Measurements from ENCODE around the gene NGEF. TPM values are rescaled to one million over a fixed set of nuclear protein-coding genes. Genes with fewer than 3 reads are reported as not detected.

The NGEF gene
- total RNA-seq, 1 experiment from 2014 or later: 71.3 TPM

- CTCF ChIA-PET: no interaction called here
Observed at GRCh38 chr2:232883116-232883721, 129.8 kb downstream of the NGEF start.

GRCh38 chr2:232882505-232883115 is 130.4 kb downstream of the NGEF start:
- Histone ChIP-seq H3K4me1 (ENCODE audit: insufficient read depth, low read length) (peaks cover 14% of the 10 kb centered on the region; the same call in 1 of the 2 replicates), H3F3A (ENCODE audit: low read length, unreplicated experiment) (no peaks in the 10 kb centered on the region), H3K9me3 (ENCODE audit: low read length) (no peaks in the 10 kb centered on the region), H3K36me3 (ENCODE audit: low read depth, low read length) (peaks cover 10% of the 10 kb centered on the region), H4K20me1 (ENCODE audit: low read length) (no peaks in the 10 kb centered on the region), H3K79me2 (ENCODE audit: low read length) (peaks cover 18% of the 10 kb centered on the region), H3K9ac (ENCODE audit: low read length) (no peak overlapping the region), H2AFZ (ENCODE audit: low read length) (no peak overlapping the region), H3K27ac (ENCODE audit: low read length) (no peak overlapping the region), H3K4me3 (ENCODE audit: low read length) (no peak overlapping the region), H3K9me2 (replicated peaks; ENCODE audit: low read length) (no peaks in the 10 kb centered on the region), H3K4me2 (ENCODE audit: low read length) (no peak overlapping the region), H3K27me3 (ENCODE audit: low read length) (no peaks in the 10 kb centered on the region)
- no TSS peak for BruUV-seq (replicated peaks)
- DNase-seq (no peak), ATAC-seq (no peak)
- ChIA-PET CTCF (no interaction called here), POLR2A (ENCODE audit: unreplicated experiment) (no interaction called here)
- intact Hi-C loops (cut with micrococcal nuclease): no loop called here
- no peak for TF ChIP-seq CTCF (conservative IDR thresholded peaks at IDR 0.05; ENCODE audit: low read depth, low read length)
- TF ChIP-seq EZH2phosphoT487 (IDR thresholded peaks at IDR 0.05; ENCODE audit: borderline replicate concordance, low read length): no peak
- no peak for TF ChIP-seq EZH2 (IDR thresholded peaks at IDR 0.05; ENCODE audit: low read length, unreplicated experiment)

More at GRCh38 chr2:232883116-232883721, 129.8 kb downstream of the NGEF start:
- Histone ChIP-seq H3K4me1 (ENCODE audit: insufficient read depth, low read length) (peaks cover 10% of the 10 kb centered on the region; the same call in 1 of the 2 replicates), H3K27ac (ENCODE audit: low read length) (no peak overlapping the region), H2AFZ (ENCODE audit: low read length) (no peak overlapping the region), H3K9me2 (replicated peaks; ENCODE audit: low read length) (no peaks in the 10 kb centered on the region), H3K4me3 (ENCODE audit: low read length) (no peak overlapping the region), H3K9ac (ENCODE audit: low read length) (no peak overlapping the region), H3K27me3 (ENCODE audit: low read length) (no peaks in the 10 kb centered on the region), H3K79me2 (ENCODE audit: low read length) (peaks cover 12% of the 10 kb centered on the region), H3K36me3 (ENCODE audit: low read depth, low read length) (peaks cover 10% of the 10 kb centered on the region), H3K4me2 (ENCODE audit: low read length) (no peak overlapping the region), H3F3A (ENCODE audit: low read length, unreplicated experiment) (no peaks in the 10 kb centered on the region), H3K9me3 (ENCODE audit: low read length) (no peaks in the 10 kb centered on the region), H4K20me1 (ENCODE audit: low read length) (no peaks in the 10 kb centered on the region)
- intact Hi-C loops (cut with micrococcal nuclease): no loop called here
- no TSS peak for BruUV-seq (replicated peaks)
- TF ChIP-seq CTCF (conservative IDR thresholded peaks at IDR 0.05; ENCODE audit: low read depth, low read length) (no peak), EZH2phosphoT487 (IDR thresholded peaks at IDR 0.05; ENCODE audit: borderline replicate concordance, low read length) (no peak), EZH2 (IDR thresholded peaks at IDR 0.05; ENCODE audit: low read length, unreplicated experiment) (no peak)
- DNase-seq (no peak), ATAC-seq (no peak)
- POLR2A ChIA-PET (ENCODE audit: unreplicated experiment): no interaction called here

- H2AFZ ChIP-seq (ENCODE audit: low read length): no peak overlapping the region
- no peak overlapping the region for H3K27ac ChIP-seq (ENCODE audit: low read length)
- H3K27me3 ChIP-seq (ENCODE audit: low read length): no peaks in the 10 kb centered on the region
- H3K4me1 ChIP-seq (ENCODE audit: insufficient read depth, low read length): peaks cover 19% of the 10 kb centered on the region; the same call in 1 of the 2 replicates
- DNase-seq: no peak
- ChIA-PET POLR2A (ENCODE audit: unreplicated experiment) (no interaction called here), CTCF (no interaction called here)
- no peak overlapping the region for H3K4me2 ChIP-seq (ENCODE audit: low read length)
- no peaks in the 10 kb centered on the region for H4K20me1 ChIP-seq (ENCODE audit: low read length)
- no TSS peak for BruUV-seq (replicated peaks)
- TF ChIP-seq EZH2 (IDR thresholded peaks at IDR 0.05; ENCODE audit: low read length, unreplicated experiment): no peak
- H3K79me2 ChIP-seq (ENCODE audit: low read length): peaks cover 24% of the 10 kb centered on the region
- no peaks in the 10 kb centered on the region for H3K9me3 ChIP-seq (ENCODE audit: low read length)
- H3K36me3 ChIP-seq (ENCODE audit: low read depth, low read length): peaks cover 8% of the 10 kb centered on the region
- H3K9me2 ChIP-seq (replicated peaks; ENCODE audit: low read length): no peaks in the 10 kb centered on the region
- intact Hi-C loops (cut with micrococcal nuclease): no loop called here
- H3F3A ChIP-seq (ENCODE audit: low read length, unreplicated experiment): no peaks in the 10 kb centered on the region
- no peak for ATAC-seq
- H3K4me3 ChIP-seq (ENCODE audit: low read length): no peak overlapping the region
- no peak overlapping the region for H3K9ac ChIP-seq (ENCODE audit: low read length)
Observed at GRCh38 chr2:232882085-232882484, 131.0 kb downstream of the NGEF start.
